ENCODE measurements around the gene UBE2H. TPM values are rescaled to one million over a fixed set of nuclear protein-coding genes. Genes with fewer than 3 reads are reported as not detected.
"Not testable (repeated sequence)": the region's sequence is repeated elsewhere in the genome, so short reads cannot be mapped to it uniquely, and the experiment has no call there.

Gene UBE2H
- total RNA-seq, result 10 to 100 TPM; 13.3 to 15.4 TPM

DNA sequence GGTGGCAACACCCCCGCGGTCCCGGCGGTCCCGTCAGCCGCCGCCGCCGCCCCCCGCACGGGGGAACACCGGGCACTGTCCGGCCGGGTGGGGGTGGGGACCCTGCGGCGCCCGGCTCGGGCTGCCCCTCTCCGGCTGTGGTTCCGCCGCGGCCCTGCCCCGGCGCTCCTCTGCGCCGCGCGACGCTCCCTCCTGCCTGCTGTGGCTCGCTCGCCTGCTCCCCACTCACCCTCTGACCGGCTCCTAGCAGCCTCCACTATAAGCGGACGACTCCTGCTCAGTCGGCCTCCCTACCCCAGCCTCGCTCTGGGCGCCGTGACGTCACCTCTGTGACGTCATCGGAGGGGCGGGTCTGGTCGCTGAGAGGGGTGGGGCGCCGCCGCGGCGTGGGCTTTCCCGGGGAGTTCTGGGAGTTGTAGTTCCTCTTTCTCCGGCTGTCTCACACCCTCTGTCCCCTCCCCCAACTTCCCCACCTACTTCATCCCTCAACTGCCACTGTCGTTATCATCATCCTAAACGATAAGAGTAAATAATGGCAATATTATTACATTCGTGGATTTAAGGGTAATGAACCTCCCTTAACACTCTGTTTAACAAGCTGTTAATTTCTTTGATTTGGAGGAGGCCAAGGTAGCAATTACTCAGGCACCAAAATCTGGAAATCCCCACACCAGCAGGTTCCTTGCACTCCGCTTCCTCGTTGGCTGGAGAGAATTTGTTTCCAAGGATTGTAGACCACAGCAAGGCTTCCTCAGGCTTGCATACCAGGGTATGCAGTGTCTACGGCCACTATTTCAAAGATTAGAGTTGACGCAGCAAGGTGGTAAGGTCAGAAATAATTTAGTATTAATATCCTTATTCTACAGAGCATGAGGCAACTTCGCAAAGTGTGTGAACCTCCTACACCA lies at the start of gene UBE2H:
Gene UBE2H (minus strand): TSS at position 308 of the 908 bp plus-strand sequence. CDS start 405 bp downstream, outside the sequence.
- CTCF ChIA-PET, result interaction anchor here (0.6 to 1.3 kb wide), 2 partner anchors 7 to 47 kb away, joined by 3 read pairs; no protein-coding TSS in a partner anchor
- POLR2A ChIA-PET, result interaction anchor here (0.6 to 1.0 kb wide), 4 partner anchors 24 to 340 kb away, joined by 3 to 10 read pairs (median 4); no protein-coding TSS in a partner anchor

DNA sequence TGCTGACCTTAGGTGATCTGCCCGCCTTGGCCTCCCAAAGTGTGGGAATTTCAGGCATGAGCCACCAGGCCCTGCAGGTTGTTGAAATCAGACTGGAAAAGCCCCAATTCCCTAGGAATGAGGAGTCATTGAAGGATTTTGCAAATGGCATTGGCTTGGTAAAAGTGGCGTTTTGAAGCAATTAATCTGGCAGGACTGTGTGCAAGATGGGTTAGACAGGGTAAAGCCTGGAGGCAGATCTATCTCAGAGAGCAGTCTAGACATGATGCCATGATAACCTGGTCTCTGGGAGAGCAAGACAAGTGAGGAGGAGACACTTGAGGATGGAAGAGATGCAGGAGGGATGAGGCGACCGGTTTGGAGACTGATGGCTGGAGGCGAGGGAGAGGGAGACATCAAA lies 45.7 kb upstream of the UBE2H start:
- CTCF ChIA-PET, result no interaction called here
- POLR2A ChIA-PET, result no interaction called here

GRCh38 chr7:129997285-129997684 lies 44.5 kb upstream of the UBE2H start:
- CTCF ChIA-PET, result no interaction called here
- POLR2A ChIA-PET, result no interaction called here

DNA sequence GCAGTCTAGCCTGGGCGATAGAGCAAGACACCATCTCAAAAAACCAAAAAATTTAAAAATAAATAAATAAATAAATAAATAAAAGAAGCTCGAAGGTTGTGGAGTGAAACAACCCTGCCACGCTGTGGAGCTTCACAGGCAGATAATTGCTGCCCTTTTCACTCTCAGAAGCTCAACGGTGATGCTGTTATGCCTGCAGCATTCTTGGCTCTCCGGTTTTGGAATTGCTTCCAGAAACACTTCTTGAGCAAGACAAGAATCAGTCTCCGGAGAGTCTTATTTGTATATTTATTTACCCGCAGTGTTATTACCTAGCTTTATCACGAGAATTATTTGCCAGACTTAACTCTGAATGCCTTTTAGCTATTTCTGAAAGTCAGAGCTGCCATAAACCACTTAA lies 40.5 kb upstream of the UBE2H start:
- ChIA-PET CTCF (interaction anchor here (0.6 kb wide), 1 partner anchor 10 kb away, joined by 7 read pairs; no protein-coding TSS in a partner anchor), POLR2A (interaction anchor here (0.6 to 0.7 kb wide), 2 partner anchors 171 to 288 kb away, joined by 4 read pairs; no protein-coding TSS in a partner anchor)

DNA sequence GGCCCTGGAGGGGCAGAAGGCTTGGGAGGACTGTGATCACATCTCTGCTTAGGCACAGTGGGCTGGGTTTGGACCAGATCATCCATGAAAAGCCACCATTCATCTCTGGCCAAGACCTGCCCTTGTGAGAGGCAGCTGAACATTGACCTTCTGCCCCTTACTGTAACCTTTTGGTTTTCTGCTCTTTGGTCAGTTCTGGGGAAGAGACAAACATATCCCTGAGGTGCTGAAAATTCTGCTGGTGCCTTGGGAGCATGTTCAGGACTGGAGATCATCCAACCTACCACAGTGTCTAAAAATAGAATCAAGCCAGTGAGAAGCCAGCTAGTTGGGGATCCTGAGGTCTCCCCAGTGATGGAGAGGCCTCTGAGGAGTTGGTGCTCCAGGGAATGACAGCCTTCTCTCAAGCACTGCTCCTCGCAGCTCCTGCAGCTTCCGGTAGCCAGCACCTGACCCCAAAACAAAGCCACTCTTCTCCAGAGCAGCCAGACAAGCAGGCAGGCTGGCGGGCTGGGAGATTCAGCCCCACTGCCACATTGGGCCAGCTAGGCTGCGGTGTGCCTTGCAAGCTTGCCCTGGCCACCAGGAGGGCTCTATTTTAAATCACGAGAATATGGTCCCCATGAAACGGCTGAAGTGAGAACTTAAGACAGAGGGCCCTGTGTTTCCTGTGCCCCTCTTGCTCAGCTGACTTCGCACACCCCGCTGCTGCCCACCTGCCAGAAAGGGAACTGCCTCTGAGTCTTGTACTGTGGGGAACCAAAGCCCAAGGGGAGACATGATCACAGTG lies 37.8 kb upstream of the UBE2H start:
- ChIA-PET POLR2A (no interaction called here), CTCF (no interaction called here)

GRCh38 chr7:129989466-129989865 lies 36.7 kb upstream of the UBE2H start:
- ChIA-PET CTCF (no interaction called here), POLR2A (no interaction called here)

DNA sequence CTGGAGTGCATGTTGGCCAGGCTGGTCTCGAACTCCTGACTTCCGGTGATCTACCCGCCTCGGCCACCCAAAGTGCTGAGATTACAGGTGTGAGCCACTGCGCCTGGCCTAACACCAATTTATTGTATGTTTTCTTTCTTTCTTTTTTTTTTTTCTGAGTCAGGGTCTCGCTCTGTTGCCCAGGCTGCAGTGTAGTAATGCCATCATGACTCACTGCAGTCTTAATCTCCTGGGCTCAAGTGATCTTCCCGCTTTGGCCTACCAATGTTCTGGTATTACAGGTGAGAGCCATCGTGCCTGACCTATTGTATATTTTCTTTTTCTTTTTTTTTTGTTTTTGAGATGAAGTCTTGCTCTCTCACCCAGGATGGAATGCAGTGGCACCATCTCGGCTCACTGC lies 33.8 kb upstream of the UBE2H start:
- ChIA-PET CTCF (no interaction called here), POLR2A (no interaction called here)

GRCh38 chr7:129980667-129981066 lies 27.9 kb upstream of the UBE2H start:
- ChIA-PET POLR2A (no interaction called here), CTCF (interaction anchor here (0.6 kb wide), 2 partner anchors 7 to 190 kb away, joined by 3 read pairs; no protein-coding TSS in a partner anchor)

DNA sequence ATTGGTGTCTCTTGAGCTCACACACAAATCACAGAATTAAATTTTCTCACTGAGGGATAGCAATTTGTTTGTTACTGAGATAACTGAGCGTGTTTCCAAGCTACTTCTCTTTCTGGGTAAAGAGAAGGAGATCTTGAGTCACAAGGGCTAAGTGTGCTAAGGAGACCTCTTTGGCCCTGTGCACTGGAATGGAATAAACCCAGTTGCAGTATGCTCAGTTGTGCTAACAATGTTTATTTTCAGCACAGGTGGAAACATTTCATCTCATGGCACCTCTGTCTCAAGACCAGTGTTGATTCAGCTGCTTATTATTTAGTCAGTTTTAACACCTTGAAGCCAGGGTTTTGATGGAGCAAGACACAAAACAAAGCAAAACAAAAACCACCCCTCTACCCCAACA lies 22.5 kb upstream of the UBE2H start:
- CTCF ChIA-PET, result no interaction called here
- POLR2A ChIA-PET, result no interaction called here

DNA sequence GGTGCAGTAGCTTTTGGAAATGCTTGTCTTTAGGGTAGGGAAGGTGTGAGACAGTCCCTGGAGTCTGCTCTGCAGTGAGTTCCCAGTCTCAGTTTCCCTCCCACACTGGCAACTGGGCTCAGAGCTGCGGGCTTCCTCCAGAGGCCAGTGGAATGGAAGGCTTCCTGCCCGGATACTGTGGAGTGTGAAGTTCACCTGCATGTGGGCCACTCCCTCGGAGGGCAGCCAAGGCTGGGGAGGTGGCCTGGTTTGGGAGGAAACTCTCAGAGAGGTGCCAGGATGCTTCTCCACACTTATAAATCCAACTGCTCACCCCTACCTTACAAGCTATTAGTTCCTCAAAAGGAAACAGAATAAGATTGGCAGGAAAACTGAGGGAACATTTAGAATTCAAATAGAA lies 18.1 kb upstream of the UBE2H start:
- ChIA-PET CTCF (interaction anchor here (0.7 kb wide), 1 partner anchor 660 kb away, joined by 4 read pairs; no protein-coding TSS in a partner anchor), POLR2A (no interaction called here)

DNA sequence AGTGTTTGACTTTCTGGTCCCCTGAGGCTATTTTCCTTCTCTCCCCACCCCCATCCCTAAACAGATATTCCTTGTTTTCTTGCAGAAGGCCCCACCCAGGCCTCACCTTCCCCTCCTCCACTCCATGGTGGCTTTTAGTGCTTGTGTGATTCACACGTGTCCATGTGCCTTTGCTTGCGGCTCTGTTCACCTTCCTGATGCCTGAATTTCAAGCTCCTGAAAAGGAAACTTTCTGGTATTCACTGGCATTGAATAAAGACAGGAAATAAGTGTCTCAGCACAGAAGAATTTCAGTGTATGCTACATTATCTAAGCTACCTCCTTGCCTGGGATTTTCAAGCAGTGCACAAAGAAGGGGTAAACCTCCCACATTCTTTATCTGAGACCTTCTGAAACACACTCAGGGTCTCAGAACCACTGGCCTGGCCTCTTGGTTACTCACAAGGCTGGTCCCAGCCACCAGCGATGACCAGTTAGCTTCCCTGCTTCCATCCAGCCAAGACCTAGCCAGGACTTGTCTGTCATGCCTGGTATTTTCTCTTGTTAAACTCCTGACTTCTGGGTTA lies 17.2 kb upstream of the UBE2H start:
- ChIA-PET CTCF (interaction anchor here (0.7 kb wide), 2 partner anchors 81 to 659 kb away, joined by 3 to 4 read pairs; no protein-coding TSS in a partner anchor), POLR2A (no interaction called here)

DNA sequence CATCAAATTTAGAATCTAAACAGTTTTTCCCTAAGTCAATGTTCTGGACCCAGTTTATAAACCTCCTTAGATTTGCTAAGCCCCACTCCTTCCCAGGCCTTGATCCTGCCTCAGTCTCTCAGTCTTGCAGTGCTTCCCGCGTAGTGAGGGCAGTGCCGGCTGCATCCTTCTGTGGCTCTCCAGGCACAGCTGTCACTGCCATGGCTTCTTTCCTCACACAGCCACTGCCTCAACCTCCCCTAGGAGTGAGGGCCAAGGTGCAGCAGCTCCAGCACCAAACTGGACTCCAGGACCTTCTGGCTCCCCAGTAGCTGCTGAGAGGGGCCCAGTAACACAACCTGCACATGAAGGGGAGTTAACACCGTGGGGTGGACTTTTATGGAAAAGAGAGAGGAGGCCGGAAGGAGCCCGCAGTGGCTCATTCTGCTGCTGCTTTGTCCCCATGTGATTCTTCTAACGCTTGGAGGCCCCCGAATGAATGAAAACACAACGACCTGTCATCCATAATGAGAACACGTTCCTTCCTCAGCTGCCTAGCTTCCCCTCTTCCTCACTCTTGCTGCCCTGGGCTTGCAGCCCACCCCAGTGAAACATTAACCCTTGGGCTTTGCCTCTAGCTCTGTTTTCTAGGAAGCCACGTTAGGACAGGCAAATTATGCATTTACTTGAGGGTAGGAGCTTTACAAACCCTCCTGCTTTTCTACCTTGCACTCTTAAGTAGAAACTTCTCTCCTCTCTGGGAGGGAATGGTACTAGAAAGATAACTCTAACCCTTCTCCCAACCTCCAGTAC lies 16.0 kb upstream of the UBE2H start:
- POLR2A ChIA-PET, result no interaction called here
- CTCF ChIA-PET, result no interaction called here

DNA sequence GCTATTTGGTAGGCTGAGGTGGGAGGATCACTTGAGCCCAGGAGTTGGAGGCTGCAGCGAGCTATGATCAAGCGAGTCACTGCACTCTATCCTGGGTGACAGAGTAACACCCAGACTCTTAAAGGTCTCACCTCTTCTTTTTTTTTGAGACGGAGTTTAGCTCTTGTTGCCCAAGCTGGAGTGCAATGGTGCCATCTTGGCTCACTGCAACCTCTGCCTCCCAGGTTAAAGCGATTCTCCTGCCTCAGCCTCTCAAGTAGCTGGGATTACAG lies 7.4 kb upstream of the UBE2H start:
- CTCF ChIA-PET, POLR2A ChIA-PET: not testable (repeated sequence)

- ChIA-PET CTCF (no interaction called here), POLR2A (no interaction called here)
Measured at GRCh38 chr7:129959471-129960203, 6.9 kb upstream of the UBE2H start.

DNA sequence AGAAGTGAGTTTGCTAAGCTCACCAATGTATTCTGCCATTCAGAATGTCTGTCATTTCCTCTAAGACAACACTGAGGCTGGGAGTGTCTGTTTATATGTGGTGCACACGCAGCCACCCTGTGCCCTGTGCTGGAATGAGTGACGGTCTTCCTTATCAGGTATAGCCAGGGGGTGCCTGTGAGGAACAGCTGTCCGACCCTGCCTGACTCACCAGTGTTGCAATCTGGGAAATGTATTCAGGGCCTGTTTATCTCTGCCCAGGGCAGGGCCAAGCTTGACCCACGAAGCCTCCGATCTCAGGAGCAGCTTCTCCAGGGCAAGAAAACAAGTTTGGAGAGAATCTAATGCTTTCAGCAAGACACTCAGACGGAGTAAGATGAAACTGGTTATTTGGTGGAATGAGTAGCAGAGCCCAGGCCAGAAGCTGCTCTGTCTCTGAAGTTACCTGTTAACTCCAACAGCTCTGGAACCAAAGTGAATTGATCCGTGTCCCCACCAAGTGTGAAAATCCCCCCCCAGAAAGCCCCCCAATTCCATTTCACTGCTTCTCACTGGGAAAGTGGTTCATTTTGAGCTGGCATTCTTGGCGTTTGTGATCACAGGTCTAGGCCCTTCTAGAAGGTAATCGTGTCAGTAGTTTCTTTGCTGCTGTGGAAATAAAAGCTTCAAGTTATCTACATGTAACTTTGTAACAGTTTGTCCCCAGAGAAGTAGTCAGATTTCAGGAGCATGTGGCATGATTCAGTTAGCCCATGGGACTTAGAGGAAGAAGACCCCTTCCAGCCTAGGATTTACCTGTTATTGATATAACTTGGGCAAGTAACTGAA lies 6.1 kb upstream of the UBE2H start:
- ChIA-PET CTCF (interaction anchor here (0.6 kb wide), 1 partner anchor 110 kb away, joined by 3 read pairs; no protein-coding TSS in a partner anchor), POLR2A (no interaction called here)

GRCh38 chr7:129955993-129956543 lies 3.3 kb upstream of the UBE2H start:
- POLR2A ChIA-PET, result no interaction called here
- CTCF ChIA-PET, result no interaction called here

DNA sequence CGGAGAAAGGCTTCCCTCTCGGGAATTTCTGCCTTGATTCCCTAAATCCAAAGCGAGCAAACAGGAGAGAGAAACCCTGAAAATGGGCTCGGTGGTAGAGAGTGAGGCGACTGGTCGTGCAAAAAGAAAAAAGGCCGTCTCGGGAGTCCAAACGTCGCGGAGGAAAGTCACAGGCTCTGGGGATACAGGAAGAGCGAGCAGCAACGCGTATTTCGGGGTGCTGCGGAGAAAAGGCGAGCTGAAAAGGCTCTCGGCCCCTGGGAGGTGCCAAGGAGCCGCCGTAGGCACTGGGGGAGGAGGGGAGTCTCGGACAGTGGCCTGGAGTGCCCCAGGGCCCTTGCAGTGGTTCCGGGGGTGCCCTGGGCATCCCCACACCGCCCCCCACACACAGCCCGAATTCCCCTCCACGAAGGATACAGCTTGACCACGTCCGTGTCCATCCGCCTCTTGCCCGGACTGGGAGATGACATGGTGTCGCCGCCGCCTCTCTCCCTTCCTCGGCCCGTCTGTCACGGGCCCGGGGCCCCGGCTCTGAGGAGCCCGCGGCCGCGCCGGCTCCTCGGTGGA lies 591 bp downstream of the UBE2H start:
- CTCF ChIA-PET, result interaction anchor here (0.8 to 1.3 kb wide), 3 partner anchors 27 to 59 kb away, joined by 3 to 4 read pairs (median 3); no protein-coding TSS in a partner anchor
- POLR2A ChIA-PET, result interaction anchor here (0.5 to 1.0 kb wide), 2 partner anchors 67 to 81 kb away, joined by 3 to 4 read pairs; no protein-coding TSS in a partner anchor

Data from activated CD8-positive, alpha-beta memory T cell treated with anti-CD3 and anti-CD28 coated beads for 36 hours (primary cell).